HG03095 (cell line): ENCODE measurements around the gene LUM.

Experiments
- ATAC-seq: cut with Tn5 transposase; IDR thresholded peaks from one replicate; pipeline ENCODE4 v1.9.1; 2021; ENCODE audit warnings: moderate library complexity; ENCODE audit not compliant: unreplicated experiment

LUM gene

GRCh38 chr12:91111366-91112325 is at the start of gene LUM:
TSS of gene LUM (minus strand) at chr12:91111494. CDS start at chr12:91108979, 2,515 bp downstream.
- no peak for ATAC-seq

- ATAC-seq, result no peak
Measured at GRCh38 chr12:91161009-91161408, 49.7 kb upstream of the LUM start.

- no peak for ATAC-seq
Measured at GRCh38 chr12:91155990-91156389, 44.7 kb upstream of the LUM start.

- ATAC-seq, result no peak
Measured at GRCh38 chr12:91154131-91154530, 42.8 kb upstream of the LUM start.

GRCh38 chr12:91144053-91144452 is 32.8 kb upstream of the LUM start:
- no peak for ATAC-seq

- no peak for ATAC-seq
Measured at GRCh38 chr12:91143206-91143605, 31.9 kb upstream of the LUM start.

GRCh38 chr12:91142221-91142631 is 30.9 kb upstream of the LUM start:
- ATAC-seq, result no peak

GRCh38 chr12:91140026-91140931 is 29.0 kb upstream of the LUM start:
- ATAC-seq, result no peak

GRCh38 chr12:91139286-91139685 is 28.0 kb upstream of the LUM start:
- ATAC-seq, result no peak

- no peak for ATAC-seq
Measured at GRCh38 chr12:91138337-91138920, 27.1 kb upstream of the LUM start.

GRCh38 chr12:91133871-91134270 is 22.6 kb upstream of the LUM start:
- no peak for ATAC-seq

- no peak for ATAC-seq
Measured at GRCh38 chr12:91129662-91130362, 18.5 kb upstream of the LUM start.

GRCh38 chr12:91127751-91128150 is 16.5 kb upstream of the LUM start:
- no peak for ATAC-seq

- no peak for ATAC-seq
Measured at GRCh38 chr12:91127306-91127705, 16.0 kb upstream of the LUM start.

- ATAC-seq, result no peak
Measured at GRCh38 chr12:91126516-91126915, 15.2 kb upstream of the LUM start.

- no peak for ATAC-seq
Measured at GRCh38 chr12:91123236-91123916, 12.1 kb upstream of the LUM start.

- ATAC-seq, result no peak
Measured at GRCh38 chr12:91120781-91121180, 9.5 kb upstream of the LUM start.

GRCh38 chr12:91119089-91119488 is 7.8 kb upstream of the LUM start:
- ATAC-seq, result no peak

- no peak for ATAC-seq
Measured at GRCh38 chr12:91113621-91114020, 2.3 kb upstream of the LUM start.

- no peak for ATAC-seq
Measured at GRCh38 chr12:91110311-91110924, 876 bp downstream of the LUM start.
